ENCODE measurements around the gene PRTN3.

DNA sequence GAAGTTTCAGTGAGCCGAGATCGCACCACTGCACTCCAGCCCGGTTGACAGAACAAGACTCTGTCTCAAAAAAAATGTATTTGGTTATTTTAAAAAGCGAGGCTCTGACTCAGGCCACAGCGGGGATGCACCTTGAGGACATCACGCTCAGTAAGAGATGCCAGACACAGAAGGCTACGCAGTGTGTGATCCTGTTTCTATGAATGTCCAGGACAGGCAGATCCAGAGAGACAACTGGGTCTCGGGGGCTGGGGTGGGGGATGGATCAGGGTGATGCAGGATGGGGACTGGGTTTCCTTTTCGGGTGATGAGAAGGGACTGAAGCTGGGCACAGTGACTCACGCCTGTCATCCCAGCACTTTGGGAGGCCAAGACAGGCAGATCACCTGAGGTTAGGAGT lies 46.8 kb downstream of the PRTN3 start:
- no peak for TF ChIP-seq POLR2AphosphoS5 (IDR thresholded peaks at IDR 0.05; ENCODE audit: low read depth, low read length)
- TF ChIP-seq POLR2A (IDR thresholded peaks at IDR 0.05; ENCODE audit: low read depth, low read length), result no peak

Data from GM12891 (cell line).